GM12801 (cell line): ENCODE results near the gene GABRR2.

Experiments used
- TF ChIP-seq, protein P1 (sequence below): IDR thresholded peaks from one replicate; pipeline ENCODE4 v1.5.1; 2011; ENCODE audit warnings: control low read depth; ENCODE audit not compliant: insufficient read length; ENCODE audit errors: extremely low read depth

The GABRR2 gene

DNA sequence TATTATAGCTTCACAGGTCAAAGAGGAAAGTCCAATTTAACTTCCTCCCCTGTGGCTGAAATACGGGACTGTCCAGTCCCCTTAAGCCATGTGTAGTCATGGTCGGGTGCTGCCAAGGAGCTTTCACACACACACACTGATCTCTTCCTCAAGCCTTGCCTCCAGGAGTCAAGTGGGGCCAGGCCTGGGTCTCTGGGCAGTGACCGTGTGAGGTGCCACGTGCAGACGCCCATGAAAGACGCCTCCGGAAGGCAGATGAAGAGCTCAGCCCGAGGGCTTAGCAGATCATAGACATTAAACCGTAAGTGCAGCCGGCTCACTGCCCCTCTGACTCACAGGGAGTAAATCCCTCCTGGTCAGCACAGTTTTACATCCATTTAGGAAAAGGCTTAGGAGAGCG is 4.2 kb downstream of the GABRR2 start:
- TF ChIP-seq, protein P1, sequence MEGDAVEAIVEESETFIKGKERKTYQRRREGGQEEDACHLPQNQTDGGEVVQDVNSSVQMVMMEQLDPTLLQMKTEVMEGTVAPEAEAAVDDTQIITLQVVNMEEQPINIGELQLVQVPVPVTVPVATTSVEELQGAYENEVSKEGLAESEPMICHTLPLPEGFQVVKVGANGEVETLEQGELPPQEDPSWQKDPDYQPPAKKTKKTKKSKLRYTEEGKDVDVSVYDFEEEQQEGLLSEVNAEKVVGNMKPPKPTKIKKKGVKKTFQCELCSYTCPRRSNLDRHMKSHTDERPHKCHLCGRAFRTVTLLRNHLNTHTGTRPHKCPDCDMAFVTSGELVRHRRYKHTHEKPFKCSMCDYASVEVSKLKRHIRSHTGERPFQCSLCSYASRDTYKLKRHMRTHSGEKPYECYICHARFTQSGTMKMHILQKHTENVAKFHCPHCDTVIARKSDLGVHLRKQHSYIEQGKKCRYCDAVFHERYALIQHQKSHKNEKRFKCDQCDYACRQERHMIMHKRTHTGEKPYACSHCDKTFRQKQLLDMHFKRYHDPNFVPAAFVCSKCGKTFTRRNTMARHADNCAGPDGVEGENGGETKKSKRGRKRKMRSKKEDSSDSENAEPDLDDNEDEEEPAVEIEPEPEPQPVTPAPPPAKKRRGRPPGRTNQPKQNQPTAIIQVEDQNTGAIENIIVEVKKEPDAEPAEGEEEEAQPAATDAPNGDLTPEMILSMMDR: no peak

DNA sequence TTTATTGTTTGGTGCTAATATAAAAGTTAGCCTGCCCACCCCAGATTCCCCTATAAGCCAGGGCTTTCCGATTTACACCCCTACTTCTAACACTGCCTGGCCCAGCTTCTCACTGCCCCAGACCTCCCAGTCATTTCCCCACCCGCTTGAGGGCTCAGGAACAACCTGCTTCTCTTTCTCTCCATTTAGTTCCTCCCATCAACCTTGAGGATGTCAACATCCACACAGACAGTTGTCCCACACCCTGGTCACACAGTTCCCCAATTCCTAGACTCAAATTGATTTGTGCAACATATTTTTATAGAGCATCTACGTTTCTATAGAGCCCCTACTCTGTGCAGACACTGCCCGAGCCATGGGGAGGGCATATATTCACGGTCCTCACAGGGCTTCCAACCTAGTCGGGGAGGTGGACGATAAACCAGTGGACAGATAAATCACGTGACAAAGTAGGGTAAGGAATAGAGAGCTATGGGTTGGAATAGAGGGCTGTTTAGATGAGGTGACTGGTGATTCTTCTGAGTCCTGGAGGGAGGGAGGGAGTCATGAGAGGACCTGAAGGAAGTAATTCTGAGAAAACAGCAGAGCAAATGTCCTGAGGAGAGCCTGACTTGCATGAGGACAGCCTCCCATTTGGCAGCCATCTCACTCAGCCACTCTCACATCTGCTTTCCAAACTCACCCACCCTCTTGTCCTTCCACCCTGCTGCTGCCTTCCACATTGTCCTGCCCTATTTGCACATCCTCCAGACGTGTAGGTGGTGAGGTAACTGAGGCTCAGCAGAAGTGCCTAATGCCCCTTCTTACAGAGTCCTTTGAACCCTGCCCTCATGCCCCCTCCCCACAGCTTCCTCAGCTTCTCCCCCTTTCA is 6.3 kb downstream of the GABRR2 start:
- TF ChIP-seq, protein P1: no peak

DNA sequence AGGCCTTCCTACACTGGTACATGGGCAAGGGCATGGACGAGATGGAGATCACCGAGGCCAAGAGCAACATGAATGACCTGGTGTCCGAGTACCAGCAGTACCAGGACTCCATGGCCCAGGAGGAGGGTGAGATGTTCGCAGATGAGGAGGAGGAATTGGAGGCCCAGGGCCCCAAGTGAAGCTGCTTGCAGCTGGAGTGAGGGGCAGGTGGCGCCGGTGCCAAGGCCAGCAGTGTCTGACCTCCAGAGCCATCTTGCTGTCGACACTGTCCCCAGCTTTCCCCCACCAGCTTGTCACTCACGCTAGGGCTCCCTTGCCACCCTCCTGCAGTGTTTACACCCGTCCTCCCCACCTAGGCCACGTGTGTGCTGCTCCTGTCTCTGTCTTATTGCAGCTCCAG is 12.2 kb downstream of the GABRR2 start:
- TF ChIP-seq, protein P1: no peak

DNA sequence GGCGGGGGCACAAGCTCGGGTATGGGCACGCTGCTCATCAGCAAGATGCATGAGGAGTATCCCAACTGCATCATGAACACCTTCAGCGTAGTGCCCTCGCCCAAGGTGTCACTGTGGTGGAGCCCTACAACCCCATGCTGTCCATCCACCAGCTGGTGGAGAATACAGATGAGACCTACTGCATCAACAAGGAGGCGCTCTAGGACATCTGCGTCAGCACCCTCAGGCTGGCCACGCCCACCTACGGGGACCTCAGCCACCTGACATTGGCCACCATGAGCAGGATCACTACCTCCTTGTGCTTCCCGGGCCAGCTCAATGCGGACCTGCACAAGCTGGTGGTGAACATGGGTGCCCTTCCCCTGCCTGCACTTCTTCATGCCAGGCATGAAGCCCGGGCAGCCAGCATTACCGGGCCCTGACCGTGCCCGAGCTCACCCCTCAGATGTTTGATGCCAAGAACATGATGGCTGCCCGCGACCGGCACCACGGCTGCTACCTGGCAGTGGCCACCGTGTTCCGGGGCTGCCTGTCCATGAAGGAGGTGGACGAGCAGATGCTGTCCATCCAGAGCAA is 12.8 kb downstream of the GABRR2 start:
- TF ChIP-seq, protein P1: no peak

DNA sequence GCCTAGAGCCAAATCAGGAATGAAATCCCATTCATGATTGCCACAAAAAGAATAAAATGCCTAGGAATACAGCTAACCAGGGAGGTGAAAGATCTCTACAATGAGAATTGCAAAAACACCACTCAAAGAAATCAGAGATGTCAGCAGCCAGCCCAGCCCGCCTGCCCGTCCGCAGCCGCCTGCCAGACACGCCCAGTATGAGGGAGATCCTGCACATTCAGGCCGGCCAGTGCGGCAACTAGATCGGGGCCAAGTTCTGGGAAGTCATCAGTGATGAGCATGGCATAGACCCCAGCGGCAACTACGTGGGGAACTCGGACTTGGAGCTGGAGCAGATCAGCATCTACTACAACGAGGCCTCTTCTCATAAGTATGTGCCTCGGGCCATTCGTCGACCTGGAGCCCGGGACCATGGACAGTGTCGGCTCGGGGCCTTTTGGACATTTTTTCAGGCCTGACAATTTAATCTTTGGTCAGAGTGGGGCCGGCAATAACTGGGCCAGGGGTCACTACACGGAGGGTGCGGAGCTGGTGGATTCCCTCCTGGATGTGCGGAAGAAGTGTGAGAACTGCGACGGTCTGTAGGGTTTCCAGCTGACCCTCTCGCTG is 13.4 kb downstream of the GABRR2 start:
- TF ChIP-seq, protein P1: no peak

DNA sequence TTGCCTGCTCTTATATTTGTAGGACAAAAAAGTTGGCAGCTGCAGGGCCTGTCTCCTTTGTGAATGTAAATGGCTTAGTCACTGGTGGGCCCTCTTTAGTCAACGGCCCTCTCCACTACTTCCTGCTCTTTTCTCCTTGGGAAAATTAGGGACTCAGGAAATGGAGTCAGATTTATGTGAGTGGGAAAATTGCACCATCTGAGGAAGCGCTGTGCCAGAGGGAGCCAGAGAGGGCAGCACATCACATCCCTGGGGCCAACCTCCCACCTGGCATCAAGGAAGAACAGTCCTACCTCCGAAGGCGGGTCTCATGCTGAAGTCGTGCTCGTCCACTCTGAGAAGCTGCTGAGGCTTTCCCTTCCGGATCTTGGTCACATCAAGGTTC is 15.6 kb downstream of the GABRR2 start:
- TF ChIP-seq, protein P1: no peak

DNA sequence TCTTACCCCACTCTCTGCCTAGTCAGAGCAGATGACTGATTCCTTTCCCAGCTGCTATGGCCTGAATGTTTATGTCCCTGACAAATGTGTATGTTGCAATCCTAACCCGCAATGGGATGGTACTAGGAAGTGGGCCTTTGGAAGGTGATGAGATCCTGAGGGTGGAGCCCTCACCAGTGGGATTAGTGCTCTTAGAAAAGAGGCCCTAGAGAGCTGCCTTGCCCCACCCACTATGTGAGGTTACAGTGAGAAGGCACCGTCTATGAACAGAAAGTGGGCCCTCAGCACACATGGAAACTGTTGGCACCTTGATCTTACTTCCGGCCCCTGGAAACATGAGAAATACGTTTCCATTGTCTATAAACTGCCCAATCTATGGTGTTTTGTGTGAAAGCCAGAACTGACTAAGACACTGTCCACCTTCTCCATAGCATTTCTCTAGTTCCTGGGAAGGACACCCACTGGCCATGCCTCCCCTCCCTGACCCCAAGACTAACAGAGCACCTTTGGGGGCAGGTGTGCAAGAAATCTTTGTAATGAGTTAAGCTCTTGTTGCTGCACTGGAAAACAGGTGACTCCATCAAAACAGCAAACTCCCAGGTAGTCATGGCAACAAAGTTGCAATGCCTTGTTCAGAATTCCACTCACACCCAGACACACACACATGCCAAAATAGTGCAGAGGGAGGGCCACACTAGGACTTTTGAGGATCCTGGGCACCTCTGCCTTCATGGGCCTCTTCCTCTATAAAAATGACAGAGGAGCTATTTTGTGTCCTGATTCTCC is 16.2 kb downstream of the GABRR2 start:
- TF ChIP-seq, protein P1: no peak
